HG03103 (cell line): Measurements from ENCODE around the gene OR52L1.

Experiments used
- ATAC-seq: cut with Tn5 transposase; IDR thresholded peaks from one replicate; pipeline ENCODE4 v1.9.1; 2021; ENCODE audit warnings: low read depth; ENCODE audit not compliant: unreplicated experiment

Gene OR52L1

DNA sequence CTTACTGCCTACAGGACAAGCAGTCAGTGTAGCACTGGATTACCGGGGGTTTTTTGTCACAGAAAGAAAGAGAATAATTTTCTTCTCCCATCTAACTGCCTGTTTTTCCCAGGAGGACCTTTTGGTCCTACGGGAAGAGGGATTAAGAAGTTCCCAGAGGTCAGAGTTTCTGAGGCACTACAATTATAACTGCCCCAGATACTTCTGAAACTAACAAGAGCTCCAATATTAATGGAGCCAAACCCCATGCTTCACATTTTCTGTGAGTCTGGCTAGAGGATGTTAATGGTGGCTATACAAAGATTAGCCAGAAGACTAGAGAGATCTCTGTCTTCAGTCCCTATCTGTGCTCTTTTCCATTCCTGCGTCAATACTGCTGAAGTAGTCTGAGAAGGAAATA lies 44.8 kb downstream of the OR52L1 start, which contains the start of gene OR56A3:
OR56A3 (plus strand) TSS at position 301 of the 400 bp plus-strand sequence. CDS start 5,096 bp downstream, outside the sequence.
- ATAC-seq = no peak

DNA sequence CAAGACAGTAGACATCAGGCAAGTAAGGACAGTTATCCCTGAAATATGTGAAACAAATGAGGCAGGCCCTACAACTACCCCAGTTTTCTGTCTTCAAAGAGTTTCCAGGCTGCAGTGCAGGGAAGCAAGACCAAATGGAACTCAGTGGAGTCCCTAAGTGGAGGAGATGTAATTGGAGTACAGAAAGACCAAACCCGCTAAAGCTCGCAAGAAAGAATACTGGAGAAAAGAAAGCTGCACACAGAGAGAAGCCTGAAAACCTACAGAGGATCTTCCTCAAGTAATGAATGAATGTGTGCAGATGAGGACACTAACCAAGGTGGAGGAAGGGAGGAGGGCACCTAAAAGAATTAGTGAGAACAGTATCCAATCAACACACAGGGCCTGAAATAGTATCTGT lies 46.0 kb downstream of the OR52L1 start:
- ATAC-seq = no peak

DNA sequence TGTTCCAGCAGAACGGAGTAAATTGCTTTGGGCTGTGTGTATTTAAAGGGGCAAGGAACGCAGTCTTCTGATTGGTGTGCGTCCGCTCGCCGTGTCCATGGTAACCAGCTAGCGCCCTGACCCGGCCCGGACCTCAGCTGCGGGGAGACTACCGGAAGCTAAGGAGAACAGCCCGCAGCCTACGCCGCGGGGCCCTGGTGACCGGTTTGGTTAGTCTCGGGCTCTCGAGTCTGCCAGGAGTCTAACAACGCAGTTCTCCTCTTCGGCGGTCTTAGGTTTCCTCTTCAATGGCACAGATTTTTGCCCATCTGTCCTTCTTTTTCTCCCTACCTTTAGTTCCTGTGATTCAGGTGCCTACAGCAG lies 48.2 kb downstream of the OR52L1 start:
- ATAC-seq = no peak

DNA sequence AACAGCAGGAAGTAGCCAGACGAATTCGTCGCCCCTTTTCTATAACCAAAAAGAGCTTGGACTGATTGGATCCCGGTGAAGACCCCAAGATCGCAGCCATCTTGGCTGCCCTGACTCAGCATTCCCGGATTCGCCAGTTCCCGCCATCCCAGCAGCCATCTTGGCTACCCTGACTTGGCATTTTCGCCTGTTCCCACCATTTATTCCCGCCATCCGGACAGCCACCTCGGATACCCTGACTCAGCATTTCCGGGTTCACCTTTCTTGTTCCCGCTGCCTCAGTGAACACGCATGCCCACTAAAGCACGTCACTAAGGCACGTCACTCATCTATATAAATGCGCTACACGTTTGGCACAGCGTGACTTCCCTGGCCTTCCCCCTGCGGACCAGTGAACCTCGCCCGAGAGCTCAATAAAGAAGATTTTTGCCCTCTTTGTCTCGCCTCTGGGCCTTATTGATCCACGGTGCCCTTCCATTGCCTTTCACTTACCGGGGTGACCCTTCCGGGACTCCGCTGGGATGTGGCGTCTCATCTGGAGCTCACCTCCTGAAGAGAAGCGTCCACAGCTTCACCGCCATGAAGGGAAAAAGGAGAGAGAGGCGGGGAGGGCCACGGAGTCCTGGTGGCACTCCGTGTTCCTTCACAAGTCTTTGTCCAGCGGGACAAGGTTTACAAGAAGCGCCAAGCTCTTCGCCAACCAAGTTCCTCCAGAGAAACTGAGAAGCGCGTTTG lies 48.8 kb downstream of the OR52L1 start:
- ATAC-seq = no peak
